ENCODE data around the gene PRSS8.

PRSS8 gene

GRCh38 chr16:31120129-31120528 is 15.4 kb downstream of the PRSS8 start:
- DNase-seq (ENCODE audit: low read depth) = no peak
- H3K4me3 ChIP-seq (ENCODE audit: low read length) = no peak overlapping the region
- TF ChIP-seq CTCF (conservative IDR thresholded peaks at IDR 0.05; ENCODE audit: low read length) = no peak

GRCh38 chr16:31118223-31119155 is 17.0 kb downstream of the PRSS8 start:
- peak overlapping the region; percentile 87 for H3K4me3 ChIP-seq (ENCODE audit: low read length)
- TF ChIP-seq CTCF (conservative IDR thresholded peaks at IDR 0.05; ENCODE audit: low read length) = no peak
- DNase-seq (ENCODE audit: low read depth) = peak; percentile 75

GRCh38 chr16:31117384-31118222 is 17.9 kb downstream of the PRSS8 start, which contains the start of gene KAT8:
Gene KAT8, plus strand, starts transcription at chr16:31117664. Its CDS starts 18 bp downstream, at chr16:31117682.
- no peak for TF ChIP-seq CTCF (conservative IDR thresholded peaks at IDR 0.05; ENCODE audit: low read length)
- peak; percentile 96 for DNase-seq (ENCODE audit: low read depth)
- peak within 1 kb of the TSS; percentile 87 for H3K4me3 ChIP-seq (ENCODE audit: low read length)

GRCh38 chr16:31114468-31114867 is 21.1 kb downstream of the PRSS8 start:
- no peak overlapping the region for H3K4me3 ChIP-seq (ENCODE audit: low read length)
- no peak for TF ChIP-seq CTCF (conservative IDR thresholded peaks at IDR 0.05; ENCODE audit: low read length)
- peak; percentile 35 for DNase-seq (ENCODE audit: low read depth)

GRCh38 chr16:31113121-31114120 is 22.1 kb downstream of the PRSS8 start:
- no peak overlapping the region for H3K4me3 ChIP-seq (ENCODE audit: low read length)
- TF ChIP-seq CTCF (conservative IDR thresholded peaks at IDR 0.05; ENCODE audit: low read length) = no peak
- no peak for DNase-seq (ENCODE audit: low read depth)

- DNase-seq (ENCODE audit: low read depth) = no peak
- H3K4me3 ChIP-seq (ENCODE audit: low read length) = no peak overlapping the region
- no peak for TF ChIP-seq CTCF (conservative IDR thresholded peaks at IDR 0.05; ENCODE audit: low read length)
Measured at GRCh38 chr16:31112711-31113110, 22.8 kb downstream of the PRSS8 start.

Measured in AG10803 (cell line).